ENCODE data around the gene PPP1R9A.

Gene PPP1R9A

GRCh38 chr7:94907026-94907810 is at the start of gene PPP1R9A:
Gene PPP1R9A, plus strand, starts transcription at chr7:94907594. Its CDS starts 2,520 bp downstream, at chr7:94910114.
- peak within 1 kb of the TSS; percentile 71 for H3K4me3 ChIP-seq (ENCODE audit: low read length)
- H3K9ac ChIP-seq (ENCODE audit: low read length), result peak within 1 kb of the TSS; percentile 72
- no peaks in the 10 kb centered on the region for H3K9me3 ChIP-seq (ENCODE audit: control insufficient read depth, low read length)
- no peaks in the 10 kb centered on the region for H3K27me3 ChIP-seq (ENCODE audit: control insufficient read depth, insufficient read depth, low read length)
- no peaks in the 10 kb centered on the region for H3K36me3 ChIP-seq (ENCODE audit: control insufficient read depth, insufficient read depth, low read length)
- H3K4me1 ChIP-seq (ENCODE audit: control insufficient read depth, insufficient read depth, low read length), result peaks cover 7% of the 10 kb centered on the region

- Histone ChIP-seq H3K27me3 (ENCODE audit: control insufficient read depth, insufficient read depth, low read length) (no peaks in the 10 kb centered on the region), H3K4me1 (ENCODE audit: control insufficient read depth, insufficient read depth, low read length) (no peaks in the 10 kb centered on the region), H3K4me3 (ENCODE audit: low read length) (no peak overlapping the region), H3K9me3 (ENCODE audit: control insufficient read depth, low read length) (no peaks in the 10 kb centered on the region), H3K9ac (ENCODE audit: low read length) (no peak overlapping the region), H3K36me3 (ENCODE audit: control insufficient read depth, insufficient read depth, low read length) (no peaks in the 10 kb centered on the region)
Observed at GRCh38 chr7:94871132-94871531, 36.3 kb upstream of the PPP1R9A start.

- peaks cover 5% of the 10 kb centered on the region for H3K9me3 ChIP-seq (ENCODE audit: control insufficient read depth, low read length)
- no peaks in the 10 kb centered on the region for H3K4me1 ChIP-seq (ENCODE audit: control insufficient read depth, insufficient read depth, low read length)
- H3K4me3 ChIP-seq (ENCODE audit: low read length), result no peak overlapping the region
- H3K9ac ChIP-seq (ENCODE audit: low read length), result no peak overlapping the region
- H3K27me3 ChIP-seq (ENCODE audit: control insufficient read depth, insufficient read depth, low read length), result no peaks in the 10 kb centered on the region
- no peaks in the 10 kb centered on the region for H3K36me3 ChIP-seq (ENCODE audit: control insufficient read depth, insufficient read depth, low read length)
Observed at GRCh38 chr7:94873239-94873638, 34.2 kb upstream of the PPP1R9A start.

GRCh38 chr7:94874036-94874785 is 33.2 kb upstream of the PPP1R9A start:
- Histone ChIP-seq H3K9ac (ENCODE audit: low read length) (no peak overlapping the region), H3K36me3 (ENCODE audit: control insufficient read depth, insufficient read depth, low read length) (no peaks in the 10 kb centered on the region), H3K4me3 (ENCODE audit: low read length) (no peak overlapping the region), H3K9me3 (ENCODE audit: control insufficient read depth, low read length) (peaks cover 8% of the 10 kb centered on the region), H3K27me3 (ENCODE audit: control insufficient read depth, insufficient read depth, low read length) (no peaks in the 10 kb centered on the region), H3K4me1 (ENCODE audit: control insufficient read depth, insufficient read depth, low read length) (no peaks in the 10 kb centered on the region)

- H3K36me3 ChIP-seq (ENCODE audit: control insufficient read depth, insufficient read depth, low read length), result no peaks in the 10 kb centered on the region
- no peaks in the 10 kb centered on the region for H3K27me3 ChIP-seq (ENCODE audit: control insufficient read depth, insufficient read depth, low read length)
- H3K4me3 ChIP-seq (ENCODE audit: low read length), result no peak overlapping the region
- peaks cover 8% of the 10 kb centered on the region for H3K9me3 ChIP-seq (ENCODE audit: control insufficient read depth, low read length)
- no peak overlapping the region for H3K9ac ChIP-seq (ENCODE audit: low read length)
- H3K4me1 ChIP-seq (ENCODE audit: control insufficient read depth, insufficient read depth, low read length), result no peaks in the 10 kb centered on the region
Observed at GRCh38 chr7:94875201-94875600, 32.2 kb upstream of the PPP1R9A start.

- Histone ChIP-seq H3K4me3 (ENCODE audit: low read length) (no peak overlapping the region), H3K9me3 (ENCODE audit: control insufficient read depth, low read length) (peaks cover 8% of the 10 kb centered on the region), H3K4me1 (ENCODE audit: control insufficient read depth, insufficient read depth, low read length) (no peaks in the 10 kb centered on the region), H3K36me3 (ENCODE audit: control insufficient read depth, insufficient read depth, low read length) (no peaks in the 10 kb centered on the region), H3K27me3 (ENCODE audit: control insufficient read depth, insufficient read depth, low read length) (no peaks in the 10 kb centered on the region), H3K9ac (ENCODE audit: low read length) (no peak overlapping the region)
Observed at GRCh38 chr7:94877731-94878670, 29.4 kb upstream of the PPP1R9A start.

- Histone ChIP-seq H3K4me3 (ENCODE audit: low read length) (no peak overlapping the region), H3K27me3 (ENCODE audit: control insufficient read depth, insufficient read depth, low read length) (no peaks in the 10 kb centered on the region), H3K9me3 (ENCODE audit: control insufficient read depth, low read length) (peaks cover 7% of the 10 kb centered on the region), H3K36me3 (ENCODE audit: control insufficient read depth, insufficient read depth, low read length) (no peaks in the 10 kb centered on the region), H3K9ac (ENCODE audit: low read length) (no peak overlapping the region), H3K4me1 (ENCODE audit: control insufficient read depth, insufficient read depth, low read length) (no peaks in the 10 kb centered on the region)
Observed at GRCh38 chr7:94882891-94883290, 24.5 kb upstream of the PPP1R9A start.

GRCh38 chr7:94883616-94884015 is 23.8 kb upstream of the PPP1R9A start:
- H3K9ac ChIP-seq (ENCODE audit: low read length), result no peak overlapping the region
- H3K27me3 ChIP-seq (ENCODE audit: control insufficient read depth, insufficient read depth, low read length), result no peaks in the 10 kb centered on the region
- H3K36me3 ChIP-seq (ENCODE audit: control insufficient read depth, insufficient read depth, low read length), result no peaks in the 10 kb centered on the region
- peaks cover under 1% of the 10 kb centered on the region for H3K9me3 ChIP-seq (ENCODE audit: control insufficient read depth, low read length)
- H3K4me3 ChIP-seq (ENCODE audit: low read length), result no peak overlapping the region
- peaks cover 3% of the 10 kb centered on the region for H3K4me1 ChIP-seq (ENCODE audit: control insufficient read depth, insufficient read depth, low read length)

GRCh38 chr7:94888551-94888950 is 18.8 kb upstream of the PPP1R9A start:
- H3K27me3 ChIP-seq (ENCODE audit: control insufficient read depth, insufficient read depth, low read length), result no peaks in the 10 kb centered on the region
- no peak overlapping the region for H3K9ac ChIP-seq (ENCODE audit: low read length)
- H3K36me3 ChIP-seq (ENCODE audit: control insufficient read depth, insufficient read depth, low read length), result no peaks in the 10 kb centered on the region
- H3K4me3 ChIP-seq (ENCODE audit: low read length), result no peak overlapping the region
- no peaks in the 10 kb centered on the region for H3K9me3 ChIP-seq (ENCODE audit: control insufficient read depth, low read length)
- H3K4me1 ChIP-seq (ENCODE audit: control insufficient read depth, insufficient read depth, low read length), result peaks cover 3% of the 10 kb centered on the region

GRCh38 chr7:94888995-94889523 is 18.3 kb upstream of the PPP1R9A start:
- Histone ChIP-seq H3K9ac (ENCODE audit: low read length) (no peak overlapping the region), H3K4me1 (ENCODE audit: control insufficient read depth, insufficient read depth, low read length) (peaks cover 3% of the 10 kb centered on the region), H3K27me3 (ENCODE audit: control insufficient read depth, insufficient read depth, low read length) (no peaks in the 10 kb centered on the region)

GRCh38 chr7:94890216-94890615 is 17.2 kb upstream of the PPP1R9A start:
- Histone ChIP-seq H3K9ac (ENCODE audit: low read length) (no peak overlapping the region), H3K4me1 (ENCODE audit: control insufficient read depth, insufficient read depth, low read length) (peaks cover 3% of the 10 kb centered on the region), H3K36me3 (ENCODE audit: control insufficient read depth, insufficient read depth, low read length) (no peaks in the 10 kb centered on the region), H3K9me3 (ENCODE audit: control insufficient read depth, low read length) (no peaks in the 10 kb centered on the region), H3K4me3 (ENCODE audit: low read length) (no peak overlapping the region), H3K27me3 (ENCODE audit: control insufficient read depth, insufficient read depth, low read length) (no peaks in the 10 kb centered on the region)

More at GRCh38 chr7:94888995-94889523, 18.3 kb upstream of the PPP1R9A start:
- Histone ChIP-seq H3K36me3 (ENCODE audit: control insufficient read depth, insufficient read depth, low read length) (no peaks in the 10 kb centered on the region), H3K9me3 (ENCODE audit: control insufficient read depth, low read length) (no peaks in the 10 kb centered on the region), H3K4me3 (ENCODE audit: low read length) (no peak overlapping the region)
